Mesothelial cell of epicardium (in vitro differentiated cells): ENCODE results near the gene ELOVL4. TPM values are rescaled to one million over a fixed set of nuclear protein-coding genes. Genes with fewer than 3 reads are reported as not detected.

ENCODE experiments used
- DNase-seq, 2 experiments: peaks; one replicate each; pipeline ENCODE4 v3.0.0; 2021; ENCODE audit warnings: low spot score in 2 of 2; ENCODE audit not compliant: unreplicated experiment in 2 of 2
- H3K27ac Mint-ChIP-seq: 2 replicates; pipeline ENCODE4 v1.8.0; 2021; ENCODE audit warnings: mixed read lengths
- H3K27me3 Mint-ChIP-seq: 2 replicates; pipeline ENCODE4 v1.8.0; 2021; ENCODE audit warnings: low read depth, mixed read lengths
- H3K36me3 Mint-ChIP-seq: 2 replicates; pipeline ENCODE4 v1.8.0; 2021; ENCODE audit warnings: mixed read lengths
- H3K4me1 Mint-ChIP-seq: 2 replicates; pipeline ENCODE4 v1.8.0; 2021; ENCODE audit warnings: mixed read lengths
- H3K4me3 Mint-ChIP-seq: 2 replicates; pipeline ENCODE4 v1.8.0; 2021; ENCODE audit warnings: mild to moderate bottlenecking, moderate library complexity, mixed read lengths
- H3K9me3 Mint-ChIP-seq: 2 replicates; pipeline ENCODE4 v1.8.0; 2021; ENCODE audit warnings: mixed read lengths
- CTCF ChIP-seq: fragments of 200-600 bp; sonication (generic); IDR thresholded peaks from one replicate; pipeline ENCODE4 v1.5.0; 2021; ENCODE audit warnings: antibody characterized with exemption; ENCODE audit not compliant: unreplicated experiment
- total RNA-seq: library from RNA; stranded (reverse); gene quantifications from 3 replicates; pipeline ENCODE4 v1.2.1, GENCODE V29; 2021

Gene ELOVL4
- total RNA-seq, 1 donor from 2014 or later = 3.6 TPM

GRCh38 chr6:79872303-79872702 is 75.0 kb downstream of the ELOVL4 start:
- no peak for TF ChIP-seq CTCF
- Mint-ChIP-seq H3K9me3 (no peaks in the 10 kb centered on the region), H3K27me3 (peaks cover 14% of the 10 kb centered on the region), H3K4me1 (peaks cover 18% of the 10 kb centered on the region), H3K27ac (no peak overlapping the region), H3K36me3 (no peaks in the 10 kb centered on the region), H3K4me3 (no peak overlapping the region)
- no peak for DNase-seq

GRCh38 chr6:79869600-79870084 is 77.7 kb downstream of the ELOVL4 start:
- no peak overlapping the region for H3K27ac Mint-ChIP-seq
- peak overlapping the region; percentile 50 for H3K4me3 Mint-ChIP-seq

GRCh38 chr6:79869184-79869583 is 78.2 kb downstream of the ELOVL4 start:
- Mint-ChIP-seq H3K36me3 (no peaks in the 10 kb centered on the region), H3K9me3 (no peaks in the 10 kb centered on the region), H3K4me3 (peak overlapping the region; percentile 20), H3K27me3 (no peaks in the 10 kb centered on the region), H3K4me1 (peaks cover 25% of the 10 kb centered on the region), H3K27ac (no peak overlapping the region)
- no peak for TF ChIP-seq CTCF
- no peak for DNase-seq

More at GRCh38 chr6:79869600-79870084, 77.7 kb downstream of the ELOVL4 start:
- no peaks in the 10 kb centered on the region for H3K36me3 Mint-ChIP-seq
- peaks cover 25% of the 10 kb centered on the region for H3K4me1 Mint-ChIP-seq
- DNase-seq = peak; percentile 51 to 86
- peak; percentile 95 for TF ChIP-seq CTCF
- H3K27me3 Mint-ChIP-seq = peaks cover 3% of the 10 kb centered on the region
- H3K9me3 Mint-ChIP-seq = no peaks in the 10 kb centered on the region

- Mint-ChIP-seq H3K27ac (peak overlapping the region; percentile 51), H3K4me1 (peaks cover 25% of the 10 kb centered on the region), H3K36me3 (no peaks in the 10 kb centered on the region), H3K9me3 (no peaks in the 10 kb centered on the region), H3K27me3 (no peaks in the 10 kb centered on the region), H3K4me3 (peak overlapping the region; percentile 60)
- peak; percentile 75 for TF ChIP-seq CTCF
- DNase-seq = peak in 1 of 2 experiments; percentile 43
Measured at GRCh38 chr6:79868098-79868722, 79.1 kb downstream of the ELOVL4 start.

Other genes with a start within 250 kb of the ELOVL4 start
- gene TTK, start 57.1 kb upstream of the ELOVL4 start, total RNA-seq = 12.0 to 13.5 TPM (median 12.1 TPM) in 3 replicates
- 23.8 to 28.4 TPM (median 27.4 TPM) in 3 replicates for gene BCKDHB, start 159.1 kb upstream of the ELOVL4 start, total RNA-seq